ENCODE data around the gene ZNF549. TPM values are rescaled to one million over a fixed set of nuclear protein-coding genes. Genes with fewer than 3 reads are reported as not detected.

ZNF549 gene
- total RNA-seq, 1 donor from 2014 or later, result 7.6 TPM

DNA sequence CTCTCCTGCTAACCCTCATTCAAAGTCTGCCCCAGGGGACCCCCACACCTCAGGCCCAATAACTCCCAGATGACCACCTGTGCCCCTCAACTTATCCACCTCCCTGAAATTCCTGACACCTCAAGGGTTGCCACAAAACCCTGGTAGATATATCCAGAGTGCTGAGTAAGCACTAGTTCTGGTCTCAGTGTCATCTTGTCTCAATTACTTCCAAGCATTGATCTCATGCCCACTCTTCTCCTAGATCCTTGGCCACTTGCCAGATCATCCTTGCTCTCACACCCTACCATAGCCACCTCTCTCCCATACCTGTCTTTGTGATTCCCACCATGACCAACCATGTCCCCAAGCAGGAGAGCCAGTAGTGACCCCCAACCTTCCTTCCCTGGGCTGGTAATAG is 49.5 kb downstream of the ZNF549 start:
- no peak for DNase-seq (ENCODE audit: low read depth)
- TF ChIP-seq, protein P1, sequence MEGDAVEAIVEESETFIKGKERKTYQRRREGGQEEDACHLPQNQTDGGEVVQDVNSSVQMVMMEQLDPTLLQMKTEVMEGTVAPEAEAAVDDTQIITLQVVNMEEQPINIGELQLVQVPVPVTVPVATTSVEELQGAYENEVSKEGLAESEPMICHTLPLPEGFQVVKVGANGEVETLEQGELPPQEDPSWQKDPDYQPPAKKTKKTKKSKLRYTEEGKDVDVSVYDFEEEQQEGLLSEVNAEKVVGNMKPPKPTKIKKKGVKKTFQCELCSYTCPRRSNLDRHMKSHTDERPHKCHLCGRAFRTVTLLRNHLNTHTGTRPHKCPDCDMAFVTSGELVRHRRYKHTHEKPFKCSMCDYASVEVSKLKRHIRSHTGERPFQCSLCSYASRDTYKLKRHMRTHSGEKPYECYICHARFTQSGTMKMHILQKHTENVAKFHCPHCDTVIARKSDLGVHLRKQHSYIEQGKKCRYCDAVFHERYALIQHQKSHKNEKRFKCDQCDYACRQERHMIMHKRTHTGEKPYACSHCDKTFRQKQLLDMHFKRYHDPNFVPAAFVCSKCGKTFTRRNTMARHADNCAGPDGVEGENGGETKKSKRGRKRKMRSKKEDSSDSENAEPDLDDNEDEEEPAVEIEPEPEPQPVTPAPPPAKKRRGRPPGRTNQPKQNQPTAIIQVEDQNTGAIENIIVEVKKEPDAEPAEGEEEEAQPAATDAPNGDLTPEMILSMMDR (IDR thresholded peaks at IDR 0.05; ENCODE audit: insufficient read depth, low read length, severe bottlenecking), result no peak
- H3K36me3 ChIP-seq (ENCODE audit: control insufficient read depth, insufficient read depth, low read length), result peaks cover 24% of the 10 kb centered on the region
- no peak for FAIRE-seq
- H3K4me3 ChIP-seq (ENCODE audit: low read depth, low read length), result no peak overlapping the region
- H3K27me3 ChIP-seq (ENCODE audit: control insufficient read depth, insufficient read depth, low read length), result no peaks in the 10 kb centered on the region

DNA sequence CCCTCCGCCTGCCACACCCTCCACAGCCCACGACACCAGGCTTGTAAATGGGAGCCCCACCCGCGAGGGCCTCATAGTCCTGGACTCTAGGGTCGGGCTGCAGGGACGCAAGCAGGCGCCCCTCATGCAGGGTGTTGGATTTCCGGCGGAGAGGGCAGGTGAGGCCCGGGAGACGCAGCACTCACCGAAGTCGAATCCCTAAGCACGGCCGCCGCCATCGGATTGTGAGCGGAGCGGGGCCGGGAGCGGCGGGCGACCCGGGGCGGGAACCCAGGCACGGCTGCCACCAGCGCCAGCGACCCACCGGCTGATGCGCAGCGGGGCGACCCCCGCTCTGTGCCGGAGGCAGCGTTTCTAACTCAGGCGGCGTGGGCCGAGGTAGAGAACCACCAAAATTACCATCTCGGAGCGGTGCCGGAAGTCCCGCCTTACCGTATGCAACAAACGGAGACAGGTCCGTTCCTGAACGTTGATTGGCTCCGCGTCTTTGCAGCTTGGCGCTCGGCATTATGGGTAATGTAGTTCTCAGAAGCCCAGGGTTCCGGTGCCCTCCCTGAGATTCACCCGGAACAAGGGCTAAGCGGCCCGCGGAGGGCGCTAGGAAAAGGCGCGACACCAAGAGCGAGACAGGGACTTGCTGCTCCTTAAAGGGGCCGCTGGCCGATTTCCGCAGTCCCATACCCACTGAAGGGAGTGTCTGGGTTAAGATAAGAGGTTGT is 51.5 kb downstream of the ZNF549 start, which contains the start of gene ZNF416:
ZNF416 (minus strand) TSS at position 425 of the 719 bp plus-strand sequence; CDS start at position 218, 207 bp downstream.
- H3K4me3 ChIP-seq (ENCODE audit: low read depth, low read length), result peak within 1 kb of the TSS; percentile 73
- peak; percentile 96 for DNase-seq (ENCODE audit: low read depth)
- peaks cover 15% of the 10 kb centered on the region for H3K36me3 ChIP-seq (ENCODE audit: control insufficient read depth, insufficient read depth, low read length)
- H3K27me3 ChIP-seq (ENCODE audit: control insufficient read depth, insufficient read depth, low read length), result no peaks in the 10 kb centered on the region
- peak; percentile 18 for FAIRE-seq
- TF ChIP-seq, protein P1 (IDR thresholded peaks at IDR 0.05; ENCODE audit: insufficient read depth, low read length, severe bottlenecking), result peak; percentile 27

DNA sequence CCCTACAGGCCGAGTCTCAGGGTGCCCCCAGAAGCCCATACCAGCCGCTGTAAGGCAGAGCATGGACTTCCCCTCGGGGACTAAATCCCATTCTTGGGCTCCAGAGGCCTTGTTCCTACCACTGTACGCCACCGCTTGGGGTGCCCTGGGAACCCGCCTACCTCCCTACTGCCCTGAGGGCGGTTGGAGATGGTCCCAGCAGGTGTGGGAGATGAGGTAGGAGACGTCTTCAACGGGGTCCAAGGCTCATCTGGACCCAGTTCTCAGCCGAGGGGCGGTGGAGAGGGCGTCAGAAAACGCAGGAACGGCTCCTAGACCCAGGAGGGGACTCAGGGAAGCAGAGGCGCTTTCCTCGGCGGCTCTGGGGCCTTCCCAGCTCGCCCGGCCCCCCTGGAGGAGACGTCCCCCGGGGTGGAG is 56.0 kb downstream of the ZNF549 start:
- no peak for FAIRE-seq
- Histone ChIP-seq H3K36me3 (ENCODE audit: control insufficient read depth, insufficient read depth, low read length) (no peaks in the 10 kb centered on the region), H3K4me3 (ENCODE audit: low read depth, low read length) (no peak overlapping the region), H3K27me3 (ENCODE audit: control insufficient read depth, insufficient read depth, low read length) (no peaks in the 10 kb centered on the region)
- no peak for DNase-seq (ENCODE audit: low read depth)
- TF ChIP-seq, protein P1 (IDR thresholded peaks at IDR 0.05; ENCODE audit: insufficient read depth, low read length, severe bottlenecking), result no peak

DNA sequence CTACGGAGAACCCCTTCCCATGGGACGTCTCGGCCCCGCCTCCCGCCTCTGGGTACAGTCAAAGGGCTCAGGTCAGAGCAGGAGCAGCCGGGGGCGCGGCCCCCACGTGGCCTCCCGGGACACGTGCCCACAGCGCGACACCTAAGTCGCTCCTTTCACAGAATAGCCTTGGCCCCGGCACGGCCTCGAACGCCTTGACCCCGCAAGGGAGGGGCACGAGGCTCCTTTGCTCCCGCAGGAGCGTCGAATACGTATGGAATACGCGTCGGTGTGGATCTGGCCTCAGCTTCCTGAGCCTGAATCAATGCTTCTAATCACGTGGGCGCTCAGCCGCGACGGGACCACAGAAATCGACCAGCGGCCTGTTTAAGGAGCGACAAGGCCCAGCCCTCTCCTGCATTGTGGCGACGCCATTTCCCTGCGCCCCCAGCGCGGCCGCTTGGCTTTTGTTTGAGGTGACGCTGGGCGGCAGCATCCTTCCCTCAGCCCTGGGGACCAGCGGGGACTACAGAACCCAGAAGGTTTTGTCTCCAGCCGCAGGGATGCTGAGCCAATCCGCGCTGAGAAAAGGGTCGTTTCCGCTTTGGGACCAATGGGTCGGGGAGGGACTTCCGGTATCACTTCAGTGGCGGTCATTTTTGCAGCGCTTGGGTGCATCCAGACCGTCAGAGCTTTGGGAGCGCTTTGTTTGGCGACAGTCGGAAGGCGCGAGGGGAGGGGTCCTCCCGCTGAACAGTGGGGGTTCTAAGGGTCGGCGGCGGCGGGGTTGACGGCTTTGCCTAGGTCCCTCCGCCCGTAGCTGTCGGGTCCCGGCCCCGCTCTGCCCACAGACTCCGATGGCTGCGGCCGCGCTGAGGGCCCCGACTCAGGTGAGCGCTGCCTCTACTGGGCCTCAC is 56.6 kb downstream of the ZNF549 start, which contains the start of gene ZIK1:
ZIK1 (plus strand) TSS at position 625 of the 896 bp plus-strand sequence; CDS start at position 837, 212 bp downstream.
- FAIRE-seq (no peak), DNase-seq (ENCODE audit: low read depth) (peak; percentile 77)
- Histone ChIP-seq H3K4me3 (ENCODE audit: low read depth, low read length) (peak within 1 kb of the TSS; percentile 47), H3K36me3 (ENCODE audit: control insufficient read depth, insufficient read depth, low read length) (no peaks in the 10 kb centered on the region), H3K27me3 (ENCODE audit: control insufficient read depth, insufficient read depth, low read length) (no peaks in the 10 kb centered on the region)
- TF ChIP-seq, protein P1 (IDR thresholded peaks at IDR 0.05; ENCODE audit: insufficient read depth, low read length, severe bottlenecking), result peak; percentile 3

DNA sequence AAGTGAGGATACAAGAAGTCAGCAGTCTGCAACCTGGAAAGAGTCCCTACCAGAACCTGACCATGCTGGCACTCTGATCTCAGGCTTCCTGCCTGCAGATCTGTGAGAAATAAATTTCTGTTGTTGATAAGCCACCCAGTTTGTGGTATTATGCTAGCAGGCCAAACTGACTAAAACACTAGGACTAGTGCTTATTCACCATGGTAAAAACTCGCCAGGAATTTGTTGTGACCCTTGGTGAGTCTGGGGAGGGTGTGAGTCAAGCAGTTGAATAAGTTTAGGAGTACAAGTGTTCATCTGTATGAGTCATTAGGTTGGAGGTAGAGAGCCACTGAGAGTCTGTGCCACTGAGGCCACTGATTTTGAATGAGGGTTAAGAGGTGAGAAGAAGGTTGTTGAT is 60.4 kb downstream of the ZNF549 start:
- TF ChIP-seq, protein P1 (IDR thresholded peaks at IDR 0.05; ENCODE audit: insufficient read depth, low read length, severe bottlenecking), result no peak
- DNase-seq (ENCODE audit: low read depth) (peak; percentile 66), FAIRE-seq (no peak)
- H3K4me3 ChIP-seq (ENCODE audit: low read depth, low read length), result no peak overlapping the region
- no peaks in the 10 kb centered on the region for H3K27me3 ChIP-seq (ENCODE audit: control insufficient read depth, insufficient read depth, low read length)
- H3K36me3 ChIP-seq (ENCODE audit: control insufficient read depth, insufficient read depth, low read length), result peaks cover 8% of the 10 kb centered on the region

All from bronchial epithelial cell (primary cell).